Duodenal mucosa (tissue), 2 donors: ENCODE data around the gene BST1.
A peak's percentile ranks its signal among the peaks of the same experiment; 100 is the strongest.
"Not testable (repeated sequence)": the region's sequence is repeated elsewhere in the genome, so short reads cannot be mapped to it uniquely, and the experiment has no call there.

Experiments used
- H3K27ac ChIP-seq: one replicate; pipeline ENCODE4 v1.7.0; 2013; ENCODE audit warnings: low read depth, low read length
- H3K27me3 ChIP-seq, 2 donors: one replicate each; pipeline ENCODE4 v1.7.0; 2013; ENCODE audit warnings: low read length in 2 of 2, control low read depth in 1 of 2; ENCODE audit not compliant: insufficient read depth in 2 of 2, control insufficient read depth in 1 of 2
- H3K36me3 ChIP-seq, 2 donors: one replicate each; pipeline ENCODE4 v1.7.0; 2013; ENCODE audit warnings: low read length in 2 of 2, control low read depth in 1 of 2; ENCODE audit not compliant: insufficient read depth in 2 of 2, control insufficient read depth in 1 of 2
- H3K4me1 ChIP-seq, 2 donors: one replicate each; pipeline ENCODE4 v1.7.0; 2013; ENCODE audit warnings: low read length in 2 of 2, control low read depth in 1 of 2; ENCODE audit not compliant: insufficient read depth in 2 of 2, control insufficient read depth in 1 of 2
- H3K4me3 ChIP-seq, 2 donors: one replicate each; pipeline ENCODE4 v1.7.0; 2013; ENCODE audit warnings: low read length in 2 of 2, low read depth in 1 of 2
- H3K9ac ChIP-seq, 2 donors: one replicate each; pipeline ENCODE4 v1.7.0; 2013; ENCODE audit warnings: low read length in 2 of 2, low read depth in 1 of 2
- H3K9me3 ChIP-seq, 2 donors: one replicate each; pipeline ENCODE4 v1.7.0; 2013; ENCODE audit warnings: low read length in 2 of 2, control low read depth in 1 of 2; ENCODE audit not compliant: control insufficient read depth in 1 of 2

The BST1 gene

DNA sequence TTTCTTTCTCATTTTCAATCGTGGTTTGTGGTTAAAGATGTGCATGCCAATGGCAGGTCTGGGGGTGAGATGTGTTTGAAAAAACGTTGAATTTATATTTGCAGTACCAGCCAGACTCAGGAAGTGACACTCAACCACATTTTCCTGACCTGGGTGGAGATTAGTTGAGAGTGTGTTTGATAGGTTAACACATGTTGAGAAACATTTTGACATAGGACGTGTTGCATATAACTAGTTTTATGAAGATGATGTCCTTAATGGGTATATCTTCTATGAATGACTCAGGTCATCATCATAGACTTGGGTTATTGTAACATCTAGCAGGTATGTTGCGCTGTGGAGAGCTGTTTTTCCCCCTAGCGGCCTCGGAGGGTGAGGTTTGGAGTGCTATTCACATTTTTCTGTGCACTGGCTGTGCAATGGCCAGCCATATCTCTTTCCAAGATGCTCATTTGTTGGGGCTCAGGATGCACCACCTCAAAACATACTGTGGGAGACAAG lies 53.5 kb downstream of the BST1 start:
- Histone ChIP-seq H3K27ac (no peak overlapping the region), H3K9me3 (no peaks in the 10 kb centered on the region), H3K4me1 (no peaks in the 10 kb centered on the region), H3K36me3 (no peaks in the 10 kb centered on the region), H3K27me3 (no peaks in the 10 kb centered on the region), H3K9ac (no peak overlapping the region), H3K4me3 (peak overlapping the region in 1 of 2 donors; percentile 7)

GRCh38 chr4:15757054-15757453 lies 54.2 kb downstream of the BST1 start:
- no peak overlapping the region for H3K27ac ChIP-seq
- no peak overlapping the region for H3K9ac ChIP-seq
- no peaks in the 10 kb centered on the region for H3K36me3 ChIP-seq
- H3K27me3 ChIP-seq = no peaks in the 10 kb centered on the region
- no peaks in the 10 kb centered on the region for H3K4me1 ChIP-seq
- no peak overlapping the region for H3K4me3 ChIP-seq
- no peaks in the 10 kb centered on the region for H3K9me3 ChIP-seq

- no peak overlapping the region for H3K9ac ChIP-seq
- no peaks in the 10 kb centered on the region for H3K9me3 ChIP-seq
- H3K4me3 ChIP-seq = no peak overlapping the region
- no peaks in the 10 kb centered on the region for H3K4me1 ChIP-seq
- H3K27ac ChIP-seq = no peak overlapping the region
- H3K36me3 ChIP-seq = no peaks in the 10 kb centered on the region
- H3K27me3 ChIP-seq = no peaks in the 10 kb centered on the region
Measured at GRCh38 chr4:15758294-15758693, 55.4 kb downstream of the BST1 start.

DNA sequence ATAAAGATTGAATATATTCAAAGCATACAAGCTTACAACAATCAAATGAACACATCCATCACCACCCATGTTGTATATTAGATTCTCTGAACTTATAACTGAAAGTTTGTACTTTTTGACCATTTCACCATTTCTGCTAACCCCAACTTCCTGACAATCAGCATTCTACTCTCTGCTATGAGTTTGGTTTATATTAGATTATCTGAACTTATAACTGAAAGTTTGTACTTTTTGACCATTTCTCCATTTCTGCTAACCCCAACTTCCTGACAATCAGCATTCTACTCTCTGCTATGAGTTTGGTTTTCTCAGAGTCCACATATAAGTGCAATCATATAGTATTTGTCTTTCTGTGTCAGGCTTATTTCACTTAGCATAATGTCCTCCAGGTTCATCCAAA lies 59.6 kb downstream of the BST1 start:
- not testable (repeated sequence) for H3K9me3 ChIP-seq, H3K27me3 ChIP-seq, H3K36me3 ChIP-seq, H3K9ac ChIP-seq, H3K27ac ChIP-seq, H3K4me1 ChIP-seq, H3K4me3 ChIP-seq

DNA sequence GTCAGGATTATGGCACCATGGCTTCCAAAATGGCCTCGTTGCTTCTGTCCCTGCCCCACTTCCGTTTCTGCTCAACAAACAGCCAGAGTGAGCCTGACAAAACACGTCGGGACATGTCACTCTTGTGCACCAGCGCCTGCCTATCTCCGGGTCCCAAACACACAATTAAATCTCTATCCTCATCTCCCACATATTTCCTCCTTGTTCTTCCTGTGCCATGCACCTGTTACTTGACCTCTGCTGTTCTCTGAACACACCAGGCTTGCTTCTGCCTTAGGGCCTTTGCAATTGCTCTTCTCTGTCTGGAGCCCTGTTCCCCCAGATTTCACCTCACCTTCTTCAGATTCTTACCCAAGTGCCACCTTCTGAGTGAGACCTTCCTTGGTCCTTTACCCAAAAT lies 62.5 kb downstream of the BST1 start:
- Histone ChIP-seq H3K9me3 (no peaks in the 10 kb centered on the region), H3K4me1 (peaks cover 0 to 5% of the 10 kb centered on the region in 2 donors)

GRCh38 chr4:15765910-15766697 lies 63.2 kb downstream of the BST1 start:
- Histone ChIP-seq H3K36me3 (no peaks in the 10 kb centered on the region), H3K9me3 (no peaks in the 10 kb centered on the region), H3K4me1 (peaks cover 2 to 5% of the 10 kb centered on the region in 2 donors), H3K27me3 (no peaks in the 10 kb centered on the region), H3K9ac (no peak overlapping the region), H3K27ac (no peak overlapping the region), H3K4me3 (no peak overlapping the region)

More for the DNA sequence above, 62.5 kb downstream of the BST1 start:
- Histone ChIP-seq H3K27me3 (no peaks in the 10 kb centered on the region), H3K36me3 (no peaks in the 10 kb centered on the region), H3K27ac (no peak overlapping the region), H3K9ac (no peak overlapping the region), H3K4me3 (no peak overlapping the region)

DNA sequence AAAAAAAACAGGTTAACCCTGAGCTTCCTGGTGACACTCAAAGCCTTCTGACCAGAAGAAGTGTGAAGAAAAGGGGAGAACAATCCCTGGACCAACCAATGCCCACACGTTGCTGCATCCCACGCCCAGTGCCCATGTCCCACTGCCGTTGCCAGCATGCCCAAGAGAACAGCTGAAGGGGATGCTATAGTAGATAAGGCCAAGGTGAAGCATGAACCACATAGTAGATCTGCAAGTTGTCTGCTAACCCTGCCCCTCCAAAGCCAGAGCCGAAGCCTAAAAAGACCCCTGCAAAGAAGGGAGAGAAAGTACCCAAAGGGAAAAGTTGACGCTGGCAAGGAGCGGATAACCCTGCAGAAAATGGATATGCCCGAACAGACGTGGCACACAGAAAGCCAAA lies 64.0 kb downstream of the BST1 start:
- Histone ChIP-seq H3K9ac (no peak overlapping the region), H3K27ac (no peak overlapping the region), H3K36me3 (no peaks in the 10 kb centered on the region), H3K27me3 (no peaks in the 10 kb centered on the region), H3K9me3 (no peaks in the 10 kb centered on the region), H3K4me3 (no peak overlapping the region), H3K4me1 (peaks cover 8 to 9% of the 10 kb centered on the region in 2 donors)

GRCh38 chr4:15769202-15769601 lies 66.3 kb downstream of the BST1 start:
- Histone ChIP-seq H3K36me3 (no peaks in the 10 kb centered on the region), H3K27ac (no peak overlapping the region), H3K4me3 (no peak overlapping the region), H3K9ac (no peak overlapping the region), H3K27me3 (no peaks in the 10 kb centered on the region), H3K9me3 (no peaks in the 10 kb centered on the region), H3K4me1 (peaks cover 24 to 30% of the 10 kb centered on the region in 2 donors)

- Histone ChIP-seq H3K9me3 (no peaks in the 10 kb centered on the region), H3K9ac (no peak overlapping the region), H3K4me3 (no peak overlapping the region), H3K4me1 (peaks cover 24 to 31% of the 10 kb centered on the region in 2 donors), H3K27ac (peak overlapping the region; percentile 13), H3K27me3 (no peaks in the 10 kb centered on the region), H3K36me3 (no peaks in the 10 kb centered on the region)
Measured at GRCh38 chr4:15771216-15772058, 68.6 kb downstream of the BST1 start.

DNA sequence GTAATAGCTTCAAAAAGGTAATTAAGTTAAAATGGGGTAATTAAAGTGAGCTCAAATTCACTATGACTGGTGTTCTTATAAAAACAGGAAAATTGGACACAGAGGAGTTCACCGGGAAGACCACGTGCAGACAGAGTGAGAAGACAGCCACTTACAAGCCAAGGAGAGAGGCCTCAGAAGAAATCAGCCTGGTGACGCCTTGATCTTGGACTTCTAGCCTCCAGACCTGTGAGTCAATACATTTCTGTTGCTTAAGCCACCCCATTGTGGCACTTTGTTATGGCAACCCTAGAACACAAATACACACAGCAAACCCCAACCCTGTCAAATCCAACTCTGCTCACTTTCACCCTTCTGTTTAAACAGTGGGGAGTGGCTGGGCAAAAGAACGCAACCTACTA lies 71.2 kb downstream of the BST1 start:
- no peaks in the 10 kb centered on the region for H3K9me3 ChIP-seq
- H3K27me3 ChIP-seq = no peaks in the 10 kb centered on the region
- no peak overlapping the region for H3K4me3 ChIP-seq
- peaks cover 31 to 32% of the 10 kb centered on the region in 2 donors for H3K4me1 ChIP-seq
- H3K36me3 ChIP-seq = no peaks in the 10 kb centered on the region
- no peak overlapping the region for H3K9ac ChIP-seq
- H3K27ac ChIP-seq = no peak overlapping the region
